ENCODE data around the gene PDCD1.
"Not testable (repeated sequence)": the region's sequence is repeated elsewhere in the genome, so short reads cannot be mapped to it uniquely, and the experiment has no call there.

Gene PDCD1
- long read RNA-seq = 0 reads

- TF ChIP-seq CTCF (IDR thresholded peaks at IDR 0.05; ENCODE audit: insufficient read depth, low read length) = no peak
- TF ChIP-seq REST (IDR thresholded peaks at IDR 0.05; ENCODE audit: insufficient replicate concordance, low read depth) = no peak
- no peak for TF ChIP-seq SPI1 (IDR thresholded peaks at IDR 0.05; ENCODE audit: borderline replicate concordance, low read depth)
- TF ChIP-seq POLR2AphosphoS5 (IDR thresholded peaks at IDR 0.05; ENCODE audit: low read depth) = no peak
- TF ChIP-seq GABPA (IDR thresholded peaks at IDR 0.05; ENCODE audit: low read depth) = no peak
- Histone ChIP-seq H3K27ac (replicated peaks) (no peak within 1 kb of the TSS), H3K27me3 (ENCODE audit: insufficient read depth, poor library complexity, severe bottlenecking) (peaks cover 5% of the 10 kb centered on the region), H3K4me3 (replicated peaks; ENCODE audit: insufficient read depth, low read length) (no peak within 1 kb of the TSS)
- DNase-seq (ENCODE audit: low read depth in 1 of 2, low spot score in 1 of 2) = no peak
These were observed at the start of gene PDCD1 for GRCh38 chr2:241858206-241859016. Gene PDCD1 (minus strand): TSS chr2:241858894. CDS start chr2:241858838, 56 bp downstream.

- DNase-seq (ENCODE audit: low read depth in 1 of 2, low spot score in 1 of 2); H3K27me3 ChIP-seq (ENCODE audit: insufficient read depth, poor library complexity, severe bottlenecking); H3K4me3 ChIP-seq (replicated peaks; ENCODE audit: insufficient read depth, low read length); H3K27ac ChIP-seq (replicated peaks): not testable (repeated sequence)
These were observed 49.1 kb upstream of the PDCD1 start for GRCh38 chr2:241907831-241908230.

- no peak for DNase-seq (ENCODE audit: low read depth in 1 of 2, low spot score in 1 of 2)
- TF ChIP-seq CTCF (IDR thresholded peaks at IDR 0.05; ENCODE audit: insufficient read depth, low read length) (no peak), GABPA (IDR thresholded peaks at IDR 0.05; ENCODE audit: low read depth) (no peak), SPI1 (IDR thresholded peaks at IDR 0.05; ENCODE audit: borderline replicate concordance, low read depth) (no peak), POLR2AphosphoS5 (IDR thresholded peaks at IDR 0.05; ENCODE audit: low read depth) (no peak), REST (IDR thresholded peaks at IDR 0.05; ENCODE audit: insufficient replicate concordance, low read depth) (no peak)
- Histone ChIP-seq H3K4me3 (replicated peaks; ENCODE audit: insufficient read depth, low read length) (no peak overlapping the region), H3K27me3 (ENCODE audit: insufficient read depth, poor library complexity, severe bottlenecking) (no peaks in the 10 kb centered on the region), H3K27ac (replicated peaks) (no peak overlapping the region)
These were observed 48.3 kb upstream of the PDCD1 start for GRCh38 chr2:241906826-241907570.

- DNase-seq (ENCODE audit: low read depth in 1 of 2, low spot score in 1 of 2); H3K4me3 ChIP-seq (replicated peaks; ENCODE audit: insufficient read depth, low read length); H3K27ac ChIP-seq (replicated peaks); H3K27me3 ChIP-seq (ENCODE audit: insufficient read depth, poor library complexity, severe bottlenecking): not testable (repeated sequence)
These were observed 47.7 kb upstream of the PDCD1 start for GRCh38 chr2:241906378-241906770.

Measured in HL-60 (cell line).